DND-41 (cell line): ENCODE data around the gene SPRTN.

Source experiments
- EZH2 ChIP-seq: IDR thresholded peaks from 3 replicates; pipeline ENCODE4 v1.6.1; 2012; ENCODE audit warnings: borderline replicate concordance, low read depth, mild to moderate bottlenecking, moderate library complexity, low read length, inconsistent platforms; ENCODE audit not compliant: severe bottlenecking
- TF ChIP-seq, protein P1 (sequence below): IDR thresholded peaks from 2 replicates; pipeline ENCODE4 v1.5.1; 2012; ENCODE audit warnings: borderline replicate concordance, low read length, moderate library complexity, mild to moderate bottlenecking; ENCODE audit not compliant: poor library complexity, severe bottlenecking; ENCODE audit errors: extremely low read depth

DNA sequence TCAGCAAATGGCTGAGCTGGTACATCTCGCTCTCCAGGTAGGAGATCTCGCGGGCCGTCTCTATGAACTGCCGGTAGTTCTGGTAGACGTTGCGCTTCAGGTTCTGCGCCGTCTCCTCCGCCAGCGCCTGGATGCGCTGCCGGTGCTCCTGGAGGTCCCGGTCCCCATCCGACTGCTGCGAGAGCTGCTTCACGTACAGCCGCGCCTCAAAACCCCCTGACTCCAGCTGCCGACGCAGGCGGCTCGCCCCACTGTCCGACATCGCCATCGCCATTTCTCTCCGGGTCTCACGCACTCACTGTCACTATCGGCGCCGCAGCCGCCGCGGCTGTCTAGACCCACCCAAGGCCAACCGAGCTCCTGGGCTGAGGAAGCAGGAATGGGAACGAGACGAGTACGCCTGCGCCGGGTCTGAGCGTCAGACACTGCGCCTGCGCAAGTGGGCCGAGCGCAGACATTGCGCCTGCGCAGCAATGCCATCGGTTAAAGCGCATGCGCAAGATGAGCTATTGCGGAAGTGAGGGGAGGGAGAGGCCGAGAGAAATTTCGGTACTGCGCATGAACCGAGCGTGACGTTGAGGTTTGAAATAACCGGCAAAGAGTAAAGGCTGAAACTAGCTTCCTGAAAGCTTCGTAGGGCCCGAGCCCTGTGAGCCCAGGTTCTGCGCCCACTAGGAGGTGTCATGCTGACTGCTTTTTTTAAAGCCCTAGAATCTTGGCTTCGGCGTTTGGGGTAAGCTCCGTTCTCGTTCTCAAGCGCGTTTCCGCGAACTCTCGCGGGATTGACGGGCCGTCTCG lies 422 bp upstream of the SPRTN start, which contains the start of gene EXOC8:
- TF ChIP-seq, protein P1, sequence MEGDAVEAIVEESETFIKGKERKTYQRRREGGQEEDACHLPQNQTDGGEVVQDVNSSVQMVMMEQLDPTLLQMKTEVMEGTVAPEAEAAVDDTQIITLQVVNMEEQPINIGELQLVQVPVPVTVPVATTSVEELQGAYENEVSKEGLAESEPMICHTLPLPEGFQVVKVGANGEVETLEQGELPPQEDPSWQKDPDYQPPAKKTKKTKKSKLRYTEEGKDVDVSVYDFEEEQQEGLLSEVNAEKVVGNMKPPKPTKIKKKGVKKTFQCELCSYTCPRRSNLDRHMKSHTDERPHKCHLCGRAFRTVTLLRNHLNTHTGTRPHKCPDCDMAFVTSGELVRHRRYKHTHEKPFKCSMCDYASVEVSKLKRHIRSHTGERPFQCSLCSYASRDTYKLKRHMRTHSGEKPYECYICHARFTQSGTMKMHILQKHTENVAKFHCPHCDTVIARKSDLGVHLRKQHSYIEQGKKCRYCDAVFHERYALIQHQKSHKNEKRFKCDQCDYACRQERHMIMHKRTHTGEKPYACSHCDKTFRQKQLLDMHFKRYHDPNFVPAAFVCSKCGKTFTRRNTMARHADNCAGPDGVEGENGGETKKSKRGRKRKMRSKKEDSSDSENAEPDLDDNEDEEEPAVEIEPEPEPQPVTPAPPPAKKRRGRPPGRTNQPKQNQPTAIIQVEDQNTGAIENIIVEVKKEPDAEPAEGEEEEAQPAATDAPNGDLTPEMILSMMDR, result peak; percentile 14
- no peak for TF ChIP-seq EZH2
